NT2/D1 (cell line): ENCODE data around the gene DCLK1.

Experiments used
- SUZ12 ChIP-seq: IDR thresholded peaks from 2 replicates; pipeline ENCODE4 v1.6.1; 2011; ENCODE audit not compliant: insufficient read length, insufficient read depth; ENCODE audit errors: extremely low read depth
- YY1 ChIP-seq: IDR thresholded peaks from 2 replicates; pipeline ENCODE4 v1.6.1; 2011; ENCODE audit not compliant: insufficient read length, insufficient read depth
- ZNF274 ChIP-seq: IDR thresholded peaks from 2 replicates; pipeline ENCODE4 v1.6.1; 2011; ENCODE audit warnings: mild to moderate bottlenecking, low read depth, low read length

- TF ChIP-seq YY1 (no peak), ZNF274 (no peak), SUZ12 (no peak)
Observed at GRCh38 chr13:36006347-36006746, 124.8 kb downstream of the DCLK1 start.
